Left ventricle myocardium inferior (tissue), 1 donor: ENCODE measurements around the gene BIK. TPM values are rescaled to one million over a fixed set of nuclear protein-coding genes. Genes with fewer than 3 reads are reported as not detected.
A peak's percentile ranks its signal among the peaks of the same experiment; 100 is the strongest.
"Not testable (repeated sequence)": the region's sequence is repeated elsewhere in the genome, so short reads cannot be mapped to it uniquely, and the experiment has no call there.

Experiments
- DNase-seq: peaks from one replicate; pipeline ENCODE4 v3.0.0-alpha.2; 2020
- H3K27ac ChIP-seq: fragments of 200-600 bp; replicated peaks from 2 replicates; pipeline ENCODE4 v1.8.0; 2021
- H3K27me3 ChIP-seq: fragments of 200-600 bp; 2 replicates; pipeline ENCODE4 v1.8.0; 2021; ENCODE audit warnings: low read depth
- H3K36me3 ChIP-seq: fragments of 200-600 bp; 2 replicates; pipeline ENCODE4 v1.8.0; 2021
- H3K4me1 ChIP-seq: fragments of 200-600 bp; 2 replicates; pipeline ENCODE4 v1.8.0; 2021
- H3K4me3 ChIP-seq: fragments of 200-600 bp; 2 replicates; pipeline ENCODE4 v1.8.0; 2021; ENCODE audit warnings: mild to moderate bottlenecking, moderate library complexity
- H3K9me3 ChIP-seq: fragments of 200-600 bp; replicated peaks from 2 replicates; pipeline ENCODE4 v1.8.0; 2021
- intact Hi-C: fragments of 100-400 bp; cut with micrococcal nuclease; formaldehyde crosslinking; loops from one replicate; pipeline ENCODE4 v1.11.0; 2022
- total RNA-seq: library from RNA; stranded (reverse); fragmentation: NEBNext Ultra II Directional; extraction: Animal tissue kit (Norgen Biotek cat#: 25700); gene quantifications from one replicate; pipeline ENCODE4 v1.2.1, GENCODE V29; 2021
- TF ChIP-seq, protein P1 (sequence below): fragments of 200-600 bp; IDR thresholded peaks from 2 replicates; pipeline ENCODE4 v1.8.0; 2021; ENCODE audit warnings: antibody characterized with exemption, mild to moderate bottlenecking, borderline replicate concordance
- donor health status: DM: no; HTN: yes; CAD: no; lungs with severe emphysema.

Gene BIK
- total RNA-seq, 1 donor from 2014 or later: 0.41 TPM

DNA sequence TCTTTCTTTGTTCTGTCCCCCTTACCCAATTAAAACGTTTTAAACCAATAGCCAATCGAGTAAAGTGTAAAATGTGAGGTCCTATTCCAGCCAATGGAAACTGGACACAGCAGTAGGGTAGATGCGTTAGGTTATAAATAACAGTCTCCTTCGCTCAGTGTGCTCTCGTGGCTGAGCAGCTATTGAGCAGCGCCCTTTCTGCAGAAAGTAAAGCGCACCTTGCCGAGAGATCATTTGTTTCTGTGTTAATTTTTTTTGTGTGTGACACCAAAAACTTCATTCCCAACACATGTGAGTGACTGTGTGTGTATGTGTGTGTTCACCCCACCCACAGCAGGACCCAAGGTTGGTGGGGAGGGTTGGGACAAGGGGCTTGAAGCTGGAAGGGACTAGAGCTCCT is 14.1 kb upstream of the BIK start:
- no peak for DNase-seq
- Histone ChIP-seq H3K9me3 (peaks cover 12% of the 10 kb centered on the region), H3K4me1 (peaks cover 50% of the 10 kb centered on the region), H3K36me3 (no peaks in the 10 kb centered on the region), H3K27me3 (no peaks in the 10 kb centered on the region), H3K27ac (no peak overlapping the region), H3K4me3 (no peak overlapping the region)
- intact Hi-C loops: no loop called here
- TF ChIP-seq, protein P1, sequence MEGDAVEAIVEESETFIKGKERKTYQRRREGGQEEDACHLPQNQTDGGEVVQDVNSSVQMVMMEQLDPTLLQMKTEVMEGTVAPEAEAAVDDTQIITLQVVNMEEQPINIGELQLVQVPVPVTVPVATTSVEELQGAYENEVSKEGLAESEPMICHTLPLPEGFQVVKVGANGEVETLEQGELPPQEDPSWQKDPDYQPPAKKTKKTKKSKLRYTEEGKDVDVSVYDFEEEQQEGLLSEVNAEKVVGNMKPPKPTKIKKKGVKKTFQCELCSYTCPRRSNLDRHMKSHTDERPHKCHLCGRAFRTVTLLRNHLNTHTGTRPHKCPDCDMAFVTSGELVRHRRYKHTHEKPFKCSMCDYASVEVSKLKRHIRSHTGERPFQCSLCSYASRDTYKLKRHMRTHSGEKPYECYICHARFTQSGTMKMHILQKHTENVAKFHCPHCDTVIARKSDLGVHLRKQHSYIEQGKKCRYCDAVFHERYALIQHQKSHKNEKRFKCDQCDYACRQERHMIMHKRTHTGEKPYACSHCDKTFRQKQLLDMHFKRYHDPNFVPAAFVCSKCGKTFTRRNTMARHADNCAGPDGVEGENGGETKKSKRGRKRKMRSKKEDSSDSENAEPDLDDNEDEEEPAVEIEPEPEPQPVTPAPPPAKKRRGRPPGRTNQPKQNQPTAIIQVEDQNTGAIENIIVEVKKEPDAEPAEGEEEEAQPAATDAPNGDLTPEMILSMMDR: no peak

DNA sequence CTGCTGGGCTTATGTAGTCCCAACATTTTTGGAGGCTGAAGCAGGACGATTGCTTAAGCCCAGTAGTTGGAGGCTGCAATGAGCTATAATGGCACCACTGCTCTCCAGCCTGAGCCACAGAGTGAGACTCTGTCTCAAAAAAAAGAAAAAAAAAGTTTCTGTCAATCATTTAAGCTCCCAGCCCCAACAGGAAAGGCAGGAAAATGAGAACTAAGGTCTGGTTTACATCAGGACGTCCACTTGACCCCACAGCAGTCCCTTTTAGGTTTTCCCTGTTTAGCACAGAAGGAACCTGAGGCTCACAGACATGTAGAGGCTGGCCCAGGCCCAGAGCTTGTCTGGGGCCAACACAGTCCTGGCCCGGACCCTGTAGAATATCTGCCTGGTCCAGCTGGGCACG is 12.2 kb upstream of the BIK start:
- peak overlapping the region; percentile 30 for H3K27ac ChIP-seq
- peaks cover 58% of the 10 kb centered on the region for H3K4me1 ChIP-seq
- TF ChIP-seq, protein P1: no peak

DNA sequence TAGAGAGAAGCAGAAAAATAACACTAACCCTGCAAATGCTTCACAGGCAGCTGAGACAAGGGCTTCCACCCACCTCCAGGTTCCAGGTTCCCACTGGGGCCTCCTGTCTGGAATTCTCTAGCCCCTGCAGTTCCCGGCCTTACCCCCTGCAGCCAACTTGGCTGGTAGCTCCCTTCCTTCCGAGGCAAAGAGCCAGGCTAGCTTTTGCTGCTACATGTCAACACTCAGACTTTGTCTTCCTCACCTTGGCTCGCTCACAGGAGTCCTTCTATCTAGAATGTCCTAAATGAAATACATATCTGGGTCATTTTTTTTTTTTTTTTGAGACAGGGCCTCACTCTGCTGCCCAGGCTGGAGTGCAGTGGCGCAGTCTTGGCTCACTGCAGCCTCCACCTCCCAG is 11.5 kb upstream of the BIK start:
- H3K9me3 ChIP-seq: peaks cover 12% of the 10 kb centered on the region
- H3K4me3 ChIP-seq: no peak overlapping the region
- TF ChIP-seq, protein P1: no peak
- peak overlapping the region; percentile 30 for H3K27ac ChIP-seq
- H3K36me3 ChIP-seq: no peaks in the 10 kb centered on the region
- no peak for DNase-seq
- H3K4me1 ChIP-seq: peaks cover 60% of the 10 kb centered on the region
- intact Hi-C loops: no loop called here
- no peaks in the 10 kb centered on the region for H3K27me3 ChIP-seq

More for the DNA sequence above, 12.2 kb upstream of the BIK start:
- Histone ChIP-seq H3K36me3 (no peaks in the 10 kb centered on the region), H3K9me3 (peaks cover 12% of the 10 kb centered on the region), H3K4me3 (no peak overlapping the region), H3K27me3 (no peaks in the 10 kb centered on the region)
- DNase-seq: no peak
- intact Hi-C loops: no loop called here

DNA sequence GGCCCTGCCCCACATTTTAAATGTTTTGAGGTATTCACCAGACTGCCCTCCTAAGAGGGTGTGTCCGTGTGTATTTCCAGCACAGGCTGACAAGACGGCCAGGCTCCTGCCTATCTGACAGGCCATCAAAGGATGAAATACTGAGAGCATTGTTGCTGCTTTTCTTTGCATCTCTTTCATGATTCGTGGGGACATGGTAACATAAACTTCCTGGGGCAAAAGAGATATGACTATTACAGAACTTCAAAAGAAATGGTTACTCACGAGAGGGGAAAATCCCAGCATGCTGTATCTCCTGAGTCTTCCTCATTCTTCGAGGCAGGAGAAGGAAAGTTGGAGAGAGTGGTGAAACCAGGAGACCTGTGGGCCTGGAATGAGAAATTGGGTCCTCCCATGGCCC is 10.3 kb upstream of the BIK start:
- Histone ChIP-seq H3K36me3 (no peaks in the 10 kb centered on the region), H3K4me3 (no peak overlapping the region), H3K9me3 (peaks cover 12% of the 10 kb centered on the region), H3K27ac (peak overlapping the region; percentile 76), H3K27me3 (no peaks in the 10 kb centered on the region), H3K4me1 (peaks cover 53% of the 10 kb centered on the region)
- no peak for DNase-seq
- intact Hi-C loops: no loop called here
- TF ChIP-seq, protein P1: no peak

DNA sequence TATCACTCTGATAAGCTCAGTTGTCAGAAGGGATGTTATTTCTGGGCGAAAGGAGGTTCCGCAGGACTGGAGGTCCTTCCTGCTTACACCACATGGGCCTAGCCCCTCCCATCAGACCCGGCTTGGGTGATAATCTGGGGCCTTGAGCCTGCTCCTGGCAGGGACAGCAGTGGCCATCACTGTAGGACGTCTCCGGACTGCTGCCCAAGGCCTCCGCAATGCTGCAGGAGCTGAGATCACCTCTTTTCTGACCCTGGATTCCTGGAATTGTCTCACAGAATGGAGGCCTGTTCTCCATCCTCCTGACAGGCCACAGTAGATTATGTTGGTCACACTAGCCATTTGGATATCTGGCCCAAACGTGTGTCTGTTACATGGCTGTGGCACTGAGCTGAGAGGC is 9.2 kb upstream of the BIK start:
- DNase-seq: peak; percentile 30
- Histone ChIP-seq H3K4me3 (no peak overlapping the region), H3K36me3 (no peaks in the 10 kb centered on the region), H3K4me1 (peaks cover 49% of the 10 kb centered on the region), H3K27ac (peak overlapping the region; percentile 76), H3K9me3 (peaks cover 10% of the 10 kb centered on the region), H3K27me3 (no peaks in the 10 kb centered on the region)
- TF ChIP-seq, protein P1: no peak
- intact Hi-C loops: no loop called here

DNA sequence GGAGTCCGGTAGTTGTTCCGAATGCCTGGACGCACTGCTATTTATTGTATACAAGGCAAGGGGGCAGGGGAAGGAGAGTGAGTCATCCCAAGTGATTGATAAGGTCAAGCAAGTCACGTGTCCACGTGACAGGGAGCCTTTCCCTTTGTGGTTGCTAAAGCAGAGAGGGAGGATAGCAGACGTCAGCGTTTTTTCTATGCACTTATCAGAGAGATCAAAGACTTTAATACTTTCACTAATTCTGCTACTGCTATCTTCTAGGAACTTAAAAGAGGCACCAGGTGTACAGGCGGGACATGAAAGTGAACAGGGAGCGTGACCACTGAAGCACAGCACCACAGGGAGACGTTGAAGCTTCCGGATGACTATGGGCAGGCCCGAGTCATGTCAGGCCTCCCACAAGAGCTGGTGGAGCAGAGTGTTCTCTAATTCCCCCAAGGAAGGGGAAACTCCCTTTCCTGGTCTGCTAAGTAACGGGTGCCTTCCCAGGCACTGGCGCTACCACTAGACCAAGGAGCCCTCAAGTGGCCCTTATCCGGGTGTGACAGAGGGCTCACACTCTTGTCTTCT is 6.4 kb upstream of the BIK start:
- DNase-seq, H3K9me3 ChIP-seq, H3K36me3 ChIP-seq, intact Hi-C loops, H3K27ac ChIP-seq, H3K4me3 ChIP-seq, H3K27me3 ChIP-seq: not testable (repeated sequence)
- peaks cover 39% of the 10 kb centered on the region for H3K4me1 ChIP-seq

DNA sequence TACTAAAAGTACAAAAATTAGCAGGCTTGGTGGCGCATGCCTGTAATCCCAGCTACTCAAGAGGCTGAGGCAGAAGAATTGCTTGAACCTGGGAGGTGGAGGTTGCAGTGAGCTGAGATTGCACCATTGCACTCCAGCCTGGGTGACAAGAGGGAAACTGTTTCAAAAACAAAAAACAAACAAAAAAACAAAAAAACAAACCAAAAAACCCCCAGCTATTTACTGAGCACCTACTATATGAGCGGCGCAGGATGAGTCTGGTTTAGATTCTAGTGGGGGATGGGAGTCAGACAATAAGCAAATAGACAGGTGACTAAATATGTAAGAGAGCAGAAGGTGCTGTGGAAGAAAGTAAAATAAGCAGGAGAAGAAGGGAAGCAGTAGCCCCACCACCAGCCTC is 5.6 kb upstream of the BIK start:
- H3K36me3 ChIP-seq, DNase-seq, intact Hi-C loops, H3K27me3 ChIP-seq, H3K4me3 ChIP-seq, H3K27ac ChIP-seq, H3K9me3 ChIP-seq: not testable (repeated sequence)
- H3K4me1 ChIP-seq: peaks cover 34% of the 10 kb centered on the region
